ENCODE measurements around the gene GADL1. TPM values are rescaled to one million over a fixed set of nuclear protein-coding genes. Genes with fewer than 3 reads are reported as not detected.

Gene GADL1
- total RNA-seq, 1 donor from 2014 or later, result 3.1 TPM

GRCh38 chr3:30864132-30864531 is 30.3 kb downstream of the GADL1 start:
- H3K4me1 Mint-ChIP-seq (ENCODE audit: unreplicated experiment), result no peaks in the 10 kb centered on the region
- no peak overlapping the region for H3K27ac Mint-ChIP-seq
- DNase-seq (ENCODE audit: extremely low spot score, unreplicated experiment), result no peak
- no peaks in the 10 kb centered on the region for H3K36me3 Mint-ChIP-seq
- no peaks in the 10 kb centered on the region for H3K9me3 Mint-ChIP-seq
- H3K4me3 Mint-ChIP-seq, result no peak overlapping the region
- H3K27me3 Mint-ChIP-seq, result peaks cover 14% of the 10 kb centered on the region
- TF ChIP-seq CTCF (conservative IDR thresholded peaks at IDR 0.05), result no peak

GRCh38 chr3:30862004-30862403 is 32.5 kb downstream of the GADL1 start:
- DNase-seq (ENCODE audit: extremely low spot score, unreplicated experiment), result no peak
- Mint-ChIP-seq H3K9me3 (no peaks in the 10 kb centered on the region), H3K27ac (no peak overlapping the region), H3K27me3 (peaks cover 14% of the 10 kb centered on the region), H3K36me3 (no peaks in the 10 kb centered on the region), H3K4me1 (ENCODE audit: unreplicated experiment) (no peaks in the 10 kb centered on the region), H3K4me3 (no peak overlapping the region)
- TF ChIP-seq CTCF (conservative IDR thresholded peaks at IDR 0.05), result no peak

GRCh38 chr3:30858894-30859389 is 35.5 kb downstream of the GADL1 start:
- peaks cover 10% of the 10 kb centered on the region for H3K27me3 Mint-ChIP-seq

GRCh38 chr3:30855400-30856292 is 38.8 kb downstream of the GADL1 start:
- H3K27me3 Mint-ChIP-seq, result no peaks in the 10 kb centered on the region
- DNase-seq (ENCODE audit: extremely low spot score, unreplicated experiment), result no peak
- H3K27ac Mint-ChIP-seq, result no peak overlapping the region
- H3K9me3 Mint-ChIP-seq, result no peaks in the 10 kb centered on the region
- H3K4me1 Mint-ChIP-seq (ENCODE audit: unreplicated experiment), result peaks cover 6% of the 10 kb centered on the region
- TF ChIP-seq CTCF (conservative IDR thresholded peaks at IDR 0.05), result no peak
- no peak overlapping the region for H3K4me3 Mint-ChIP-seq
- no peaks in the 10 kb centered on the region for H3K36me3 Mint-ChIP-seq

More at GRCh38 chr3:30858894-30859389, 35.5 kb downstream of the GADL1 start:
- Mint-ChIP-seq H3K9me3 (no peaks in the 10 kb centered on the region), H3K4me3 (no peak overlapping the region), H3K27ac (no peak overlapping the region), H3K36me3 (no peaks in the 10 kb centered on the region), H3K4me1 (ENCODE audit: unreplicated experiment) (peaks cover 6% of the 10 kb centered on the region)
- DNase-seq (ENCODE audit: extremely low spot score, unreplicated experiment), result no peak
- no peak for TF ChIP-seq CTCF (conservative IDR thresholded peaks at IDR 0.05)

- no peak overlapping the region for H3K27ac Mint-ChIP-seq
- TF ChIP-seq CTCF (conservative IDR thresholded peaks at IDR 0.05), result no peak
- no peaks in the 10 kb centered on the region for H3K36me3 Mint-ChIP-seq
Observed at GRCh38 chr3:30852833-30853232, 41.6 kb downstream of the GADL1 start.

More at GRCh38 chr3:30852833-30853232, 41.6 kb downstream of the GADL1 start:
- H3K27me3 Mint-ChIP-seq, result no peaks in the 10 kb centered on the region
- H3K4me3 Mint-ChIP-seq, result no peak overlapping the region
- peaks cover 12% of the 10 kb centered on the region for H3K4me1 Mint-ChIP-seq (ENCODE audit: unreplicated experiment)
- H3K9me3 Mint-ChIP-seq, result no peaks in the 10 kb centered on the region
- DNase-seq (ENCODE audit: extremely low spot score, unreplicated experiment), result no peak
